RKO (cell line): ENCODE data around the gene SUMO4.
A peak's percentile ranks its signal among the peaks of the same experiment; 100 is the strongest.

Experiments used
- DNase-seq: peaks from one replicate; pipeline ENCODE4 v3.0.0-alpha.2; 2016; ENCODE audit warnings: low spot score

SUMO4 gene

GRCh38 chr6:149400050-149400449 lies at the start of gene SUMO4:
Gene SUMO4, plus strand, starts transcription at chr6:149400262. Its CDS starts 130 bp downstream, at chr6:149400392.
- DNase-seq: no peak

- no peak for DNase-seq
These were observed 46.1 kb upstream of the SUMO4 start for GRCh38 chr6:149354009-149354408.

GRCh38 chr6:149356081-149356750 lies 43.8 kb upstream of the SUMO4 start:
- no peak for DNase-seq

- DNase-seq: no peak
These were observed 42.1 kb upstream of the SUMO4 start for GRCh38 chr6:149357726-149358538.

- DNase-seq: no peak
These were observed 40.6 kb upstream of the SUMO4 start for GRCh38 chr6:149359440-149359839.

- no peak for DNase-seq
These were observed 39.5 kb upstream of the SUMO4 start for GRCh38 chr6:149360536-149360935.

GRCh38 chr6:149362289-149362688 lies 37.8 kb upstream of the SUMO4 start:
- no peak for DNase-seq

GRCh38 chr6:149363154-149363553 lies 36.9 kb upstream of the SUMO4 start:
- no peak for DNase-seq

GRCh38 chr6:149364557-149364956 lies 35.5 kb upstream of the SUMO4 start:
- DNase-seq: no peak

- DNase-seq: no peak
These were observed 34.9 kb upstream of the SUMO4 start for GRCh38 chr6:149365197-149365596.

- no peak for DNase-seq
These were observed 33.7 kb upstream of the SUMO4 start for GRCh38 chr6:149366267-149366921.

GRCh38 chr6:149368065-149368464 lies 32.0 kb upstream of the SUMO4 start:
- DNase-seq: no peak

- no peak for DNase-seq
These were observed 28.9 kb upstream of the SUMO4 start for GRCh38 chr6:149371154-149371553.

GRCh38 chr6:149372062-149372461 lies 28.0 kb upstream of the SUMO4 start:
- no peak for DNase-seq

GRCh38 chr6:149373511-149373910 lies 26.6 kb upstream of the SUMO4 start:
- no peak for DNase-seq

- DNase-seq: no peak
These were observed 20.1 kb upstream of the SUMO4 start for GRCh38 chr6:149379977-149380376.

- peak; percentile 42 for DNase-seq
These were observed 19.5 kb upstream of the SUMO4 start for GRCh38 chr6:149380523-149380922.

GRCh38 chr6:149383371-149383770 lies 16.7 kb upstream of the SUMO4 start:
- DNase-seq: no peak

GRCh38 chr6:149384464-149384863 lies 15.6 kb upstream of the SUMO4 start:
- no peak for DNase-seq

- no peak for DNase-seq
These were observed 13.9 kb upstream of the SUMO4 start for GRCh38 chr6:149385998-149386646.

- DNase-seq: no peak
These were observed 12.1 kb upstream of the SUMO4 start for GRCh38 chr6:149387779-149388512.
